Measurements from ENCODE around the gene DNAH17. TPM values are rescaled to one million over a fixed set of nuclear protein-coding genes. Genes with fewer than 3 reads are reported as not detected.

Gene DNAH17
- polyA plus RNA-seq, 1 of the 3 experiments (the other 2 are of a cell fraction) = not detected

GRCh38 chr17:78548725-78549124 lies 28.5 kb downstream of the DNAH17 start:
- no peak overlapping the region for H3K27ac ChIP-seq (ENCODE audit: low read depth in 2 of 2, low read length in 1 of 2)
- no peak overlapping the region for H3K4me3 ChIP-seq (ENCODE audit: low read depth in 2 of 2, low read length in 1 of 2)
- CTCF ChIA-PET = interaction anchor here (1.2 kb wide), 1 partner anchor 51 kb away, joined by 3 read pairs; no protein-coding TSS in a partner anchor
- 86% methylated on average over 5 of the region's 5 CpGs for WGBS (ENCODE audit: low lambda C conversion rate)
- POLR2A ChIA-PET = no interaction called here
- no peaks in the 10 kb centered on the region for H3K9me2 ChIP-seq
- H3K4me1 ChIP-seq (ENCODE audit: control insufficient read depth in 1 of 2, insufficient read depth in 2 of 2, low read depth in 1 of 2, low read length in 1 of 2) = no peaks in the 10 kb centered on the region
- no peak overlapping the region for H3K9ac ChIP-seq
- peaks cover 10% of the 10 kb centered on the region for H3K9me3 ChIP-seq
- H3K79me2 ChIP-seq (ENCODE audit: insufficient read depth) = no peaks in the 10 kb centered on the region
- TF ChIP-seq FOXJ3 (CRISPR knock-in tag; IDR thresholded peaks at IDR 0.05) = no peak
- TF ChIP-seq, protein P1, sequence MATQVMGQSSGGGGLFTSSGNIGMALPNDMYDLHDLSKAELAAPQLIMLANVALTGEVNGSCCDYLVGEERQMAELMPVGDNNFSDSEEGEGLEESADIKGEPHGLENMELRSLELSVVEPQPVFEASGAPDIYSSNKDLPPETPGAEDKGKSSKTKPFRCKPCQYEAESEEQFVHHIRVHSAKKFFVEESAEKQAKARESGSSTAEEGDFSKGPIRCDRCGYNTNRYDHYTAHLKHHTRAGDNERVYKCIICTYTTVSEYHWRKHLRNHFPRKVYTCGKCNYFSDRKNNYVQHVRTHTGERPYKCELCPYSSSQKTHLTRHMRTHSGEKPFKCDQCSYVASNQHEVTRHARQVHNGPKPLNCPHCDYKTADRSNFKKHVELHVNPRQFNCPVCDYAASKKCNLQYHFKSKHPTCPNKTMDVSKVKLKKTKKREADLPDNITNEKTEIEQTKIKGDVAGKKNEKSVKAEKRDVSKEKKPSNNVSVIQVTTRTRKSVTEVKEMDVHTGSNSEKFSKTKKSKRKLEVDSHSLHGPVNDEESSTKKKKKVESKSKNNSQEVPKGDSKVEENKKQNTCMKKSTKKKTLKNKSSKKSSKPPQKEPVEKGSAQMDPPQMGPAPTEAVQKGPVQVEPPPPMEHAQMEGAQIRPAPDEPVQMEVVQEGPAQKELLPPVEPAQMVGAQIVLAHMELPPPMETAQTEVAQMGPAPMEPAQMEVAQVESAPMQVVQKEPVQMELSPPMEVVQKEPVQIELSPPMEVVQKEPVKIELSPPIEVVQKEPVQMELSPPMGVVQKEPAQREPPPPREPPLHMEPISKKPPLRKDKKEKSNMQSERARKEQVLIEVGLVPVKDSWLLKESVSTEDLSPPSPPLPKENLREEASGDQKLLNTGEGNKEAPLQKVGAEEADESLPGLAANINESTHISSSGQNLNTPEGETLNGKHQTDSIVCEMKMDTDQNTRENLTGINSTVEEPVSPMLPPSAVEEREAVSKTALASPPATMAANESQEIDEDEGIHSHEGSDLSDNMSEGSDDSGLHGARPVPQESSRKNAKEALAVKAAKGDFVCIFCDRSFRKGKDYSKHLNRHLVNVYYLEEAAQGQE (IDR thresholded peaks at IDR 0.05; ENCODE audit: low read depth, low read length) = no peak
- TF ChIP-seq IRF3 (IDR thresholded peaks at IDR 0.05; ENCODE audit: low read depth, low read length) = no peak
- TF ChIP-seq, protein P2, sequence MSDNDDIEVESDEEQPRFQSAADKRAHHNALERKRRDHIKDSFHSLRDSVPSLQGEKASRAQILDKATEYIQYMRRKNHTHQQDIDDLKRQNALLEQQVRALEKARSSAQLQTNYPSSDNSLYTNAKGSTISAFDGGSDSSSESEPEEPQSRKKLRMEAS (IDR thresholded peaks at IDR 0.05; ENCODE audit: low read depth) = no peak
- no peak for TF ChIP-seq PBX3 (IDR thresholded peaks at IDR 0.05)
- TF ChIP-seq TCF12 (IDR thresholded peaks at IDR 0.05) = no peak
- no peak for TF ChIP-seq RCOR1 (IDR thresholded peaks at IDR 0.05; ENCODE audit: low read length)
- TF ChIP-seq MEF2A (IDR thresholded peaks at IDR 0.05; ENCODE audit: borderline replicate concordance, low read depth) = no peak
- no peak for TF ChIP-seq ELF1 (IDR thresholded peaks at IDR 0.05)
- no peak for TF ChIP-seq RAD21 (IDR thresholded peaks at IDR 0.05; ENCODE audit: low read length)
- no peak for TF ChIP-seq MXI1 (IDR thresholded peaks at IDR 0.05; ENCODE audit: low read depth, low read length)
- TF ChIP-seq, protein P3, sequence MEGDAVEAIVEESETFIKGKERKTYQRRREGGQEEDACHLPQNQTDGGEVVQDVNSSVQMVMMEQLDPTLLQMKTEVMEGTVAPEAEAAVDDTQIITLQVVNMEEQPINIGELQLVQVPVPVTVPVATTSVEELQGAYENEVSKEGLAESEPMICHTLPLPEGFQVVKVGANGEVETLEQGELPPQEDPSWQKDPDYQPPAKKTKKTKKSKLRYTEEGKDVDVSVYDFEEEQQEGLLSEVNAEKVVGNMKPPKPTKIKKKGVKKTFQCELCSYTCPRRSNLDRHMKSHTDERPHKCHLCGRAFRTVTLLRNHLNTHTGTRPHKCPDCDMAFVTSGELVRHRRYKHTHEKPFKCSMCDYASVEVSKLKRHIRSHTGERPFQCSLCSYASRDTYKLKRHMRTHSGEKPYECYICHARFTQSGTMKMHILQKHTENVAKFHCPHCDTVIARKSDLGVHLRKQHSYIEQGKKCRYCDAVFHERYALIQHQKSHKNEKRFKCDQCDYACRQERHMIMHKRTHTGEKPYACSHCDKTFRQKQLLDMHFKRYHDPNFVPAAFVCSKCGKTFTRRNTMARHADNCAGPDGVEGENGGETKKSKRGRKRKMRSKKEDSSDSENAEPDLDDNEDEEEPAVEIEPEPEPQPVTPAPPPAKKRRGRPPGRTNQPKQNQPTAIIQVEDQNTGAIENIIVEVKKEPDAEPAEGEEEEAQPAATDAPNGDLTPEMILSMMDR (IDR thresholded peaks at IDR 0.05) = no peak
- no peak for TF ChIP-seq YY1 (IDR thresholded peaks at IDR 0.05; ENCODE audit: low read depth)
- no peak for TF ChIP-seq GATA2 (CRISPR knock-in tag; IDR thresholded peaks at IDR 0.05)
- TF ChIP-seq, protein P4, sequence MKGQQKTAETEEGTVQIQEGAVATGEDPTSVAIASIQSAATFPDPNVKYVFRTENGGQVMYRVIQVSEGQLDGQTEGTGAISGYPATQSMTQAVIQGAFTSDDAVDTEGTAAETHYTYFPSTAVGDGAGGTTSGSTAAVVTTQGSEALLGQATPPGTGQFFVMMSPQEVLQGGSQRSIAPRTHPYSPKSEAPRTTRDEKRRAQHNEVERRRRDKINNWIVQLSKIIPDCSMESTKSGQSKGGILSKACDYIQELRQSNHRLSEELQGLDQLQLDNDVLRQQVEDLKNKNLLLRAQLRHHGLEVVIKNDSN (IDR thresholded peaks at IDR 0.05; ENCODE audit: borderline replicate concordance, low read depth) = no peak
- TF ChIP-seq TAF1 (IDR thresholded peaks at IDR 0.05; ENCODE audit: borderline replicate concordance, low read depth, low read length) = no peak
- TF ChIP-seq GABPA (IDR thresholded peaks at IDR 0.05; ENCODE audit: low read depth) = no peak
- no peaks in the 10 kb centered on the region for H3K27me3 ChIP-seq (ENCODE audit: insufficient read depth)
- no peaks in the 10 kb centered on the region for H3F3A ChIP-seq (replicated peaks; ENCODE audit: insufficient read depth)
- no peak overlapping the region for H3K4me2 ChIP-seq
- no peaks in the 10 kb centered on the region for H3K36me3 ChIP-seq (replicated peaks in 1 of 2; ENCODE audit: control insufficient read depth in 1 of 2, insufficient read depth in 2 of 2, low read length in 1 of 2)
- DNase-seq = no peak
- no peaks in the 10 kb centered on the region for H4K20me1 ChIP-seq (ENCODE audit: insufficient read depth)
- H2AFZ ChIP-seq (ENCODE audit: low read depth) = no peak overlapping the region

Data from SK-N-SH (cell line).